SH-SY5Y (cell line): ENCODE results near the gene TUB.

Source experiments
- GATA2 ChIP-seq: IDR thresholded peaks from 2 replicates; pipeline ENCODE4 v1.6.1; 2011; ENCODE audit warnings: mild to moderate bottlenecking, low read depth, low read length
- GATA3 ChIP-seq: IDR thresholded peaks from 2 replicates; pipeline ENCODE4 v1.6.1; 2011; ENCODE audit warnings: low read depth, mild to moderate bottlenecking, low read length, moderate library complexity

DNA sequence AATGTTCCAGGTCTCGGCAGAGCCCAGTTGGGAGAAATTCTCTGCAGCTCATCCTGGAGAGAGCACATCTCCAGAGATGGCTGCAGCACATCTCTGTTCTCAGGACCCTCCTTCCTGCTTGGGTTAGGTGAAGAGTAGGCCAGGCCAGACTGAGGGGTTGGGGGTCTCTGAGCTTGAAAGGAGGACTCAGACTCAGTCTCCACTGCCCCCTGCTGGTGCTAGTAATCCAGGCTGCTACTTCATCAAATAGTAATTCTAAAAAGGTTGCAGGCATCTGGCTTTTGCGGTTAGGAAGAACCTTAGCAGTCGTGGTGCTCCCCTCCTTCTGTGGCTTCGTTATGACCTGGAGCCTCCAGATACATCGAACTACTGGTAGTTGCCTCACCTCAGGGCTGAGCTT lies 9.7 kb downstream of the TUB start:
- TF ChIP-seq GATA3 (no peak), GATA2 (no peak)
